Keratinocyte (primary cell): ENCODE measurements around the gene PSMD14. TPM values are rescaled to one million over a fixed set of nuclear protein-coding genes. Genes with fewer than 3 reads are reported as not detected.

ENCODE experiments used
- DNase-seq: peaks from one replicate; pipeline ENCODE4 v3.0.0-alpha.2; 2011; ENCODE audit warnings: low read depth, missing footprints, low spot score
- FAIRE-seq: peaks from 2 replicates; lab custom pipeline; 2011; peaks lifted over from hg19 to GRCh38; lab: Jason Lieb, UNC
- H2AFZ ChIP-seq: 2 replicates; pipeline ENCODE4 v1.6.0; 2012; ENCODE audit warnings: low read length, control low read depth, inconsistent platforms; ENCODE audit not compliant: control insufficient read depth
- H3K27ac ChIP-seq: 2 replicates; pipeline ENCODE4 v1.5.1; 2011; ENCODE audit warnings: low read length; ENCODE audit not compliant: control insufficient read depth, insufficient read depth
- H3K27me3 ChIP-seq: 3 replicates; pipeline ENCODE4 v1.6.0; 2011; ENCODE audit warnings: low read length; ENCODE audit not compliant: control insufficient read depth, insufficient read depth; ENCODE audit errors: extremely low read depth
- H3K36me3 ChIP-seq, 2 experiments: 2 replicates in 1 of 2; 3 replicates in 1 of 2; pipeline ENCODE4 v1.5.1; 2011; ENCODE audit warnings: low read length in 2 of 2, mild to moderate bottlenecking in 1 of 2; ENCODE audit not compliant: control insufficient read depth in 2 of 2, insufficient read depth in 2 of 2; ENCODE audit errors: extremely low read depth in 1 of 2
- H3K4me1 ChIP-seq: 3 replicates; pipeline ENCODE4 v1.5.1; 2011; ENCODE audit warnings: low read length; ENCODE audit not compliant: control insufficient read depth, insufficient read depth; ENCODE audit errors: extremely low read depth
- H3K4me2 ChIP-seq: 3 replicates; pipeline ENCODE4 v1.6.0; 2011; ENCODE audit warnings: low read depth, low read length; ENCODE audit not compliant: control insufficient read depth, insufficient read depth; ENCODE audit errors: extremely low read depth
- H3K4me3 ChIP-seq, 3 experiments: fragments of 200-600 bp in 1 of 3; sonication (generic) in 1 of 3; 2 replicates in 2 of 3; 3 replicates in 1 of 3; pipeline ENCODE4 v1.5.1; 2011 to 2016; ENCODE audit warnings: low read length in 3 of 3, mild to moderate bottlenecking in 3 of 3, control low read depth in 2 of 3, inconsistent platforms in 1 of 3, low read depth in 1 of 3, mixed read lengths in 1 of 3, mixed run types in 1 of 3, moderate library complexity in 1 of 3; ENCODE audit not compliant: control insufficient read depth in 2 of 3, insufficient read depth in 2 of 3; ENCODE audit errors: extremely low read depth in 1 of 3
- H3K79me2 ChIP-seq: 2 replicates; pipeline ENCODE4 v1.6.0; 2012; ENCODE audit warnings: low read length; ENCODE audit not compliant: control insufficient read depth, insufficient read depth
- H3K9ac ChIP-seq: 3 replicates; pipeline ENCODE4 v1.6.0; 2011; ENCODE audit warnings: low read length; ENCODE audit not compliant: control insufficient read depth, insufficient read depth; ENCODE audit errors: extremely low read depth
- H3K9me1 ChIP-seq: 3 replicates; pipeline ENCODE4 v1.6.0; 2011; ENCODE audit warnings: low read length; ENCODE audit not compliant: control insufficient read depth, insufficient read depth; ENCODE audit errors: extremely low read depth
- H3K9me3 ChIP-seq: 2 replicates; pipeline ENCODE4 v1.5.1; 2012; ENCODE audit warnings: low read depth, low read length; ENCODE audit not compliant: control insufficient read depth
- H4K20me1 ChIP-seq: 3 replicates; pipeline ENCODE4 v1.6.0; 2011; ENCODE audit warnings: low read length; ENCODE audit not compliant: control insufficient read depth, insufficient read depth; ENCODE audit errors: extremely low read depth
- CTCF ChIP-seq, 3 experiments: IDR thresholded peaks in 1 of 3; conservative IDR thresholded peaks in 1 of 3; optimal IDR thresholded peaks in 1 of 3; 2 replicates in 2 of 3; 3 replicates in 1 of 3; pipeline versions ENCODE3 to v1.5.1; 2011; ENCODE audit warnings: low read length in 3 of 3, mild to moderate bottlenecking in 3 of 3, moderate library complexity in 2 of 3, control low read depth in 1 of 3, inconsistent platforms in 1 of 3; ENCODE audit not compliant: insufficient read depth in 2 of 3; ENCODE audit errors: extremely low read depth in 1 of 3
- EZH2 ChIP-seq: IDR thresholded peaks from one replicate; pipeline ENCODE4 v1.6.1; 2012; ENCODE audit warnings: inconsistent platforms, mild to moderate bottlenecking, low read length, moderate library complexity
- dilution Hi-C: fragments of 300-500 bp; cut with MboI; formaldehyde crosslinking; loops from one replicate; pipeline ENCODE4 v1.7.0; 2020; ENCODE audit warnings: low sequenced_read_pairs; ENCODE audit not compliant: extremely low pct_ligation_motif_present
- polyA plus RNA-seq, 5 experiments: library from polyadenylated mRNA; depleted of rRNA in 3 of 5; stranded (reverse) in 3 of 5; stranded (forward) in 1 of 5; unstranded in 1 of 5; fragments of >200 nt; gene quantifications; 1 replicate in 1 of 5; 2 replicates in 3 of 5; 3 replicates in 1 of 5; pipeline versions ENCODE4 v1.2.1 to v1.2.3, GENCODE V29; 2011 to 2012; ENCODE audit warnings: missing spikeins in 2 of 5, low read depth in 1 of 5, low replicate concordance in 1 of 5

Gene PSMD14
- polyA plus RNA-seq, 1 donor (not counting 4 experiments of a cell fraction or from before 2014, with no cell fraction given): 136 TPM

- FAIRE-seq: no peak
- no peak overlapping the region for H2AFZ ChIP-seq
- no peaks in the 10 kb centered on the region for H3K9me1 ChIP-seq
- no peaks in the 10 kb centered on the region for H3K9me3 ChIP-seq
- no peaks in the 10 kb centered on the region for H3K36me3 ChIP-seq
- no peak overlapping the region for H3K4me3 ChIP-seq
- no peaks in the 10 kb centered on the region for H4K20me1 ChIP-seq
- H3K27ac ChIP-seq: no peak overlapping the region
- no peaks in the 10 kb centered on the region for H3K4me1 ChIP-seq
- TF ChIP-seq EZH2 (no peak), CTCF (optimal IDR thresholded peaks at IDR 0.05 in 1 of 3, IDR thresholded peaks at IDR 0.05 in 1 of 3, conservative IDR thresholded peaks at IDR 0.05 in 1 of 3; ENCODE audit: extremely low read depth in 1 of 3, insufficient read depth in 2 of 3, low read length in 3 of 3) (no peak)
- dilution Hi-C loops: no loop called here
- no peak overlapping the region for H3K9ac ChIP-seq
- no peak for DNase-seq
- H3K27me3 ChIP-seq: no peaks in the 10 kb centered on the region
- H3K79me2 ChIP-seq: no peaks in the 10 kb centered on the region
- no peak overlapping the region for H3K4me2 ChIP-seq
Measured at GRCh38 chr2:161373942-161374341, 65.7 kb downstream of the PSMD14 start.

- Histone ChIP-seq H3K79me2 (no peaks in the 10 kb centered on the region), H3K9me3 (no peaks in the 10 kb centered on the region), H3K27ac (no peak overlapping the region), H2AFZ (no peak overlapping the region), H3K4me1 (no peaks in the 10 kb centered on the region), H3K9ac (no peak overlapping the region), H3K27me3 (no peaks in the 10 kb centered on the region), H4K20me1 (no peaks in the 10 kb centered on the region), H3K9me1 (no peaks in the 10 kb centered on the region), H3K36me3 (no peaks in the 10 kb centered on the region), H3K4me2 (no peak overlapping the region), H3K4me3 (no peak overlapping the region)
- no peak for FAIRE-seq
- dilution Hi-C loops: no loop called here
- no peak for TF ChIP-seq CTCF (optimal IDR thresholded peaks at IDR 0.05 in 1 of 3, IDR thresholded peaks at IDR 0.05 in 1 of 3, conservative IDR thresholded peaks at IDR 0.05 in 1 of 3; ENCODE audit: extremely low read depth in 1 of 3, insufficient read depth in 2 of 3, low read length in 3 of 3)
- no peak for TF ChIP-seq EZH2
- no peak for DNase-seq
Measured at GRCh38 chr2:161374446-161374845, 66.2 kb downstream of the PSMD14 start.
